ENCODE measurements around the gene FAM81A. TPM values are rescaled to one million over a fixed set of nuclear protein-coding genes. Genes with fewer than 3 reads are reported as not detected.

The FAM81A gene
- total RNA-seq, 6 experiments from 2014 or later: not detected

GRCh38 chr15:59413577-59413976 lies 24.4 kb upstream of the FAM81A start:
- Mint-ChIP-seq H3K27me3 (ENCODE audit: insufficient read depth) (peaks cover 19% of the 10 kb centered on the region), H3K36me3 (ENCODE audit: low read depth) (no peaks in the 10 kb centered on the region), H3K9me3 (no peaks in the 10 kb centered on the region), H3K27ac (no peak overlapping the region), H3K4me1 (ENCODE audit: low read depth) (no peaks in the 10 kb centered on the region), H3K4me3 (no peak overlapping the region)
- no peak for DNase-seq
- TF ChIP-seq, protein P1, sequence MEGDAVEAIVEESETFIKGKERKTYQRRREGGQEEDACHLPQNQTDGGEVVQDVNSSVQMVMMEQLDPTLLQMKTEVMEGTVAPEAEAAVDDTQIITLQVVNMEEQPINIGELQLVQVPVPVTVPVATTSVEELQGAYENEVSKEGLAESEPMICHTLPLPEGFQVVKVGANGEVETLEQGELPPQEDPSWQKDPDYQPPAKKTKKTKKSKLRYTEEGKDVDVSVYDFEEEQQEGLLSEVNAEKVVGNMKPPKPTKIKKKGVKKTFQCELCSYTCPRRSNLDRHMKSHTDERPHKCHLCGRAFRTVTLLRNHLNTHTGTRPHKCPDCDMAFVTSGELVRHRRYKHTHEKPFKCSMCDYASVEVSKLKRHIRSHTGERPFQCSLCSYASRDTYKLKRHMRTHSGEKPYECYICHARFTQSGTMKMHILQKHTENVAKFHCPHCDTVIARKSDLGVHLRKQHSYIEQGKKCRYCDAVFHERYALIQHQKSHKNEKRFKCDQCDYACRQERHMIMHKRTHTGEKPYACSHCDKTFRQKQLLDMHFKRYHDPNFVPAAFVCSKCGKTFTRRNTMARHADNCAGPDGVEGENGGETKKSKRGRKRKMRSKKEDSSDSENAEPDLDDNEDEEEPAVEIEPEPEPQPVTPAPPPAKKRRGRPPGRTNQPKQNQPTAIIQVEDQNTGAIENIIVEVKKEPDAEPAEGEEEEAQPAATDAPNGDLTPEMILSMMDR (IDR thresholded peaks at IDR 0.05): no peak

DNA sequence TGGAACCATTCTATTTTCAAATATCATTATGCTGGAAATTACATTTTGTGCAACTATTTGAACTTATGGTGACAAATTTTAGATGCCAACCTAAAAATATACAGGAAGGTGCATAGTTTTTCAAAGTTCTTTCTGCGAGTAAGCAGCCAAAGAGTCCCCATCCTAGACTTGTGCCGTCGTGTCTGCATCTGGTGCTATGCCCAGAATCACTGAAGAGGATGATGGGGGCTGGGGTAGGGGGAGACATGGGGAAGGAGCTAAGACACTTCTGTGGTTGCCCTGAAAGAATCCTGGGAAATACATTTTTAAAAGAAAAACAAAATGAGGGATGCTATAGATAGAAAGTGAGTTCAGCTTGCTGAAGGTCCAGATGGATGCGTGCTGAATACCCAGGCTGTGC lies 21.2 kb upstream of the FAM81A start:
- H3K9me3 Mint-ChIP-seq: no peaks in the 10 kb centered on the region
- H3K27me3 Mint-ChIP-seq (ENCODE audit: insufficient read depth): peaks cover 19% of the 10 kb centered on the region
- H3K36me3 Mint-ChIP-seq (ENCODE audit: low read depth): no peaks in the 10 kb centered on the region
- no peak overlapping the region for H3K4me3 Mint-ChIP-seq
- no peak overlapping the region for H3K27ac Mint-ChIP-seq
- no peaks in the 10 kb centered on the region for H3K4me1 Mint-ChIP-seq (ENCODE audit: low read depth)
- TF ChIP-seq, protein P1 (IDR thresholded peaks at IDR 0.05): no peak
- DNase-seq: no peak

DNA sequence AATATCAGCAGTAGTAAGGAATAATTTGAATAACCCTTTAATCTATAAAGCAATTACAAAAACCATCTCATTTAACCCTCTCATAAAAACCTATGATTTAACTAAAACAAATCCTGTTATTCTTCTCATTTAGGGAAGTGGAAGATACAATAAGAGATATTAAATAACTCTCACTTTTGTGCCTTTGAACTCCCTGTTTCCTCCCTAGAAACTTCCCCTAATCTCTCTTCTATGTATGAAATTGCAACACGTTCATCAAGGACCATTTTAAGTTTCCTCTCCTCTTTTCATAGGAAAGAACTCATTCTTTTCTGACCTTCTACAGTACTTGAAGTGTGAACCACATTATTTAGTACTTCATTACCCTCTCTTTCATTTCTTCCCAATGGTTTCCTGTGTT lies 18.8 kb upstream of the FAM81A start:
- H3K4me1 Mint-ChIP-seq (ENCODE audit: low read depth): no peaks in the 10 kb centered on the region
- no peaks in the 10 kb centered on the region for H3K9me3 Mint-ChIP-seq
- H3K27me3 Mint-ChIP-seq (ENCODE audit: insufficient read depth): peaks cover 22% of the 10 kb centered on the region
- H3K4me3 Mint-ChIP-seq: no peak overlapping the region
- no peaks in the 10 kb centered on the region for H3K36me3 Mint-ChIP-seq (ENCODE audit: low read depth)
- no peak overlapping the region for H3K27ac Mint-ChIP-seq
- no peak for DNase-seq
- TF ChIP-seq, protein P1 (IDR thresholded peaks at IDR 0.05): no peak

DNA sequence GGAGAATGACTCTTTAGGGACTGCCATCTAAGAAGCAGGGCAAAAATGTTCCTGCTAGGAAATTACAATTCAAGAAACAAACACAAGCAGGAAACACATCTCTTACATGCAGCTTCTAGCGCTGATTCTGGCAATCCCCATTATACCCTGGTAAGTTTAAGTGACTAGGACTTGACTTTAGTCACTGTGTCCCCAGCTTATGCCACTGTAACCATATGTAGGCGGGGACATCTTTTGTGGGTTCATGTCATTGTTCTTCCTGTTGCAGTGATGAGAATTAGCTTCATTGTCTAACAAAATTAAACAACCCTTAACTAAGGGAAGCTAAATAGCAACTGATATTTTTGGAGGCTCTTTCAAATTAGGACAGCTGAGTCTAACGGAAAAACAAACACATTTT lies 17.9 kb upstream of the FAM81A start:
- TF ChIP-seq, protein P1 (IDR thresholded peaks at IDR 0.05): no peak
- H3K9me3 Mint-ChIP-seq: no peaks in the 10 kb centered on the region
- peaks cover 23% of the 10 kb centered on the region for H3K27me3 Mint-ChIP-seq (ENCODE audit: insufficient read depth)
- DNase-seq: no peak
- no peak overlapping the region for H3K4me3 Mint-ChIP-seq
- no peak overlapping the region for H3K27ac Mint-ChIP-seq
- no peaks in the 10 kb centered on the region for H3K36me3 Mint-ChIP-seq (ENCODE audit: low read depth)
- H3K4me1 Mint-ChIP-seq (ENCODE audit: low read depth): no peaks in the 10 kb centered on the region

DNA sequence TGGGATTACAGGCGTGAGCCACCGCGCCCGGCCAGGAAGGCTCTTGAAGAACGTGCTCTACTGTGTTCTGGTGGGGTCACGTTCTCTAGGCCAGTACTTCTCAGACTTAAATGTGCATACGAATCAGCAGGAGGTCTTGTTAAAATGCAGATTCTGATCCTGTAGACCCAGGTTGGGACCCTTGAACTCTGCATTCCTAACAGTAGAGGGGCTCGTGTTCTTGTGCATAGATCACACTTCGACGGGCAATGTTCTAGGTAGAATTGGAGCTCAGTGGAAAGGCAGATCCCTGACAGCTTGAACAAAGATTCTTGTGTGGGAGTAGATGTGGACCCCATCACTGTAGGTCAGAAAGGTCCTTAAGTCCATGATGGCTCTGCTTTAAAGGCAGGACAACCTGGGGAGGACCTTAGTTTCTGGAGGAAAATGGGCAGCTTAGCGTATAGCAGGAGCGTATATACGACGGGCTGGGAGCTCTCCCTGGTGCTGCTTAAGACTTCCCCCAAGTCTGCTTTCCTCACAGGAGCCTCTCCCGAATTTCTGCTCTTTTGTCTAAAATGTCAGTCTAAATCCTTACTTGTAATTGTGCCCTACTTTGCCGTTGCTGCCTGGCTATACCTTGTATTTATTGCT lies 16.9 kb upstream of the FAM81A start:
- Mint-ChIP-seq H3K27ac (no peak overlapping the region), H3K27me3 (ENCODE audit: insufficient read depth) (peaks cover 21% of the 10 kb centered on the region), H3K4me1 (ENCODE audit: low read depth) (no peaks in the 10 kb centered on the region), H3K9me3 (no peaks in the 10 kb centered on the region), H3K4me3 (no peak overlapping the region), H3K36me3 (ENCODE audit: low read depth) (no peaks in the 10 kb centered on the region)
- no peak for DNase-seq
- TF ChIP-seq, protein P1 (IDR thresholded peaks at IDR 0.05): no peak

Data from HFFc6 (cell line).